ENCODE results near the gene FAAH. TPM values are rescaled to one million over a fixed set of nuclear protein-coding genes. Genes with fewer than 3 reads are reported as not detected.

The FAAH gene
- total and polyA plus RNA-seq, 10 of the 15 experiments (the other 5 are each of a cell fraction or from before 2014, with no cell fraction given), result 0.07 to 2.5 (median 0.64) TPM; not detected in 1

GRCh38 chr1:46425726-46426125 lies 31.6 kb downstream of the FAAH start (continued):
- no peak for TF ChIP-seq HSF1 (IDR thresholded peaks at IDR 0.05; ENCODE audit: low read depth, low read length)
- TF ChIP-seq HDGF (IDR thresholded peaks at IDR 0.05), result no peak
- no peak for TF ChIP-seq ATF3 (IDR thresholded peaks at IDR 0.05; ENCODE audit: borderline replicate concordance, extremely low read depth, low read depth, low read length)

- no peak overlapping the region for H3K4me2 ChIP-seq (ENCODE audit: control insufficient read depth, insufficient read depth)
- no peak overlapping the region for H2AFZ ChIP-seq (ENCODE audit: control insufficient read depth, low read depth, low read length)
- no peaks in the 10 kb centered on the region for H4K20me1 ChIP-seq (ENCODE audit: control insufficient read depth, insufficient read depth)
- intact Hi-C loops (cut with micrococcal nuclease; ENCODE audit: unreplicated experiment), result no loop called here
- no peaks in the 10 kb centered on the region; a peak in 3 of 4 replicates for H3K27me3 ChIP-seq (replicated peaks in 1 of 2; ENCODE audit: control insufficient read depth in 2 of 2, insufficient read depth in 2 of 2, low read length in 1 of 2)
- ChIA-PET POLR2A (no interaction called here), RAD21 (ENCODE audit: unreplicated experiment) (no interaction called here), SMC1A (ENCODE audit: uncharacterized antibody, unreplicated experiment) (no interaction called here), CTCF (no interaction called here)
- H3K79me2 ChIP-seq (ENCODE audit: control insufficient read depth, insufficient read depth, low read length), result no peaks in the 10 kb centered on the region
- H3K4me1 ChIP-seq (ENCODE audit: control insufficient read depth, insufficient read depth, low read length), result no peaks in the 10 kb centered on the region
- no peak for ATAC-seq
- FAIRE-seq, result no peak
- DNase-seq (ENCODE audit: low read depth, low spot score), result no peak
- no peak overlapping the region for H3K27ac ChIP-seq (ENCODE audit: control insufficient read depth, insufficient read depth)
- H3K4me3 ChIP-seq, result no peak overlapping the region
- H3K36me3 ChIP-seq (ENCODE audit: control insufficient read depth in 2 of 2, insufficient read depth in 2 of 2, low read length in 1 of 2), result no peaks in the 10 kb centered on the region
- no TSS peak for BruUV-seq (replicated peaks)
- in situ Hi-C loops (cut with MboI), result no loop called here
- H3K9me3 ChIP-seq (replicated peaks; ENCODE audit: control insufficient read depth, insufficient read depth, low read length), result no peaks in the 10 kb centered on the region
- no peak for TF ChIP-seq RCOR1 (conservative IDR thresholded peaks at IDR 0.05; ENCODE audit: low read depth, low read length)
- no peak for TF ChIP-seq SPI1 (IDR thresholded peaks at IDR 0.05; ENCODE audit: borderline replicate concordance, insufficient read depth, low read depth, low read length)
- TF ChIP-seq TCF3 (IDR thresholded peaks at IDR 0.05; ENCODE audit: borderline replicate concordance, insufficient read depth, low read depth, low read length), result no peak
- TF ChIP-seq IKZF2 (IDR thresholded peaks at IDR 0.05), result no peak
- TF ChIP-seq ZZZ3 (IDR thresholded peaks at IDR 0.05; ENCODE audit: control insufficient read depth, insufficient read length, low read depth), result no peak
- TF ChIP-seq IRF5 (IDR thresholded peaks at IDR 0.05; ENCODE audit: borderline replicate concordance), result no peak
- no peak for TF ChIP-seq HDGF (IDR thresholded peaks at IDR 0.05)
- H3K9ac ChIP-seq (ENCODE audit: control insufficient read depth, insufficient read depth, low read length), result no peak overlapping the region
- 91% methylated on average over 2 of the region's 2 CpGs for WGBS (ENCODE audit: insufficient coverage, insufficient replicate concordance, low lambda C conversion rate, missing lambda C conversion rate)
Measured at GRCh38 chr1:46427541-46427940, 33.4 kb downstream of the FAAH start.
